GM19452 (cell line): ENCODE results near the gene NDUFA13.
A peak's percentile ranks its signal among the peaks of the same experiment; 100 is the strongest.
"Not testable (repeated sequence)": the region's sequence is repeated elsewhere in the genome, so short reads cannot be mapped to it uniquely, and the experiment has no call there.

Source experiments
- ATAC-seq: cut with Tn5 transposase; IDR thresholded peaks from one replicate; pipeline ENCODE4 v1.9.1; 2021; ENCODE audit not compliant: unreplicated experiment

The NDUFA13 gene

GRCh38 chr19:19515642-19516519 lies at the start of gene NDUFA13:
TSS of gene NDUFA13 (plus strand) at chr19:19516225. CDS start at chr19:19516239, 14 bp downstream.
- peak; percentile 93 for ATAC-seq

- no peak for ATAC-seq
These were observed 47.5 kb upstream of the NDUFA13 start for GRCh38 chr19:19468424-19469050.

GRCh38 chr19:19470579-19470978 lies 45.4 kb upstream of the NDUFA13 start:
- ATAC-seq: no peak

- no peak for ATAC-seq
These were observed 44.3 kb upstream of the NDUFA13 start for GRCh38 chr19:19471682-19472081.

- ATAC-seq: not testable (repeated sequence)
These were observed 43.9 kb upstream of the NDUFA13 start for GRCh38 chr19:19472106-19472505.

- ATAC-seq: no peak
These were observed 40.8 kb upstream of the NDUFA13 start for GRCh38 chr19:19475015-19475765.

GRCh38 chr19:19475849-19476828 lies 39.9 kb upstream of the NDUFA13 start:
- ATAC-seq: no peak

GRCh38 chr19:19477705-19478383 lies 38.2 kb upstream of the NDUFA13 start:
- no peak for ATAC-seq

- no peak for ATAC-seq
These were observed 35.3 kb upstream of the NDUFA13 start for GRCh38 chr19:19480688-19481087.

GRCh38 chr19:19482809-19483596 lies 33.0 kb upstream of the NDUFA13 start:
- ATAC-seq: no peak

- no peak for ATAC-seq
These were observed 30.6 kb upstream of the NDUFA13 start for GRCh38 chr19:19485161-19485997.

- no peak for ATAC-seq
These were observed 30.1 kb upstream of the NDUFA13 start for GRCh38 chr19:19485998-19486290.

- no peak for ATAC-seq
These were observed 29.5 kb upstream of the NDUFA13 start for GRCh38 chr19:19486343-19487076.

- no peak for ATAC-seq
These were observed 28.7 kb upstream of the NDUFA13 start for GRCh38 chr19:19487077-19487949.

GRCh38 chr19:19487950-19488874 lies 27.8 kb upstream of the NDUFA13 start:
- no peak for ATAC-seq
